HepG2 (cell line): ENCODE results near the gene GAPDH. TPM values are rescaled to one million over a fixed set of nuclear protein-coding genes. Genes with fewer than 3 reads are reported as not detected.

Experiments used
- CC2D1A ChIP-seq: sonication (generic); formaldehyde crosslinking; IDR thresholded peaks from 2 replicates; pipeline ENCODE4 v1.8.1; 2023; ENCODE audit warnings: mild to moderate bottlenecking, missing genetic modification reagents
- CREM ChIP-seq, 2 experiments: sonication (generic) in 1 of 2; formaldehyde crosslinking in 1 of 2; IDR thresholded peaks; 2 replicates each; pipeline versions ENCODE4 v1.4.0 to v1.6.1; 2016 to 2020; ENCODE audit warnings: antibody characterized with exemption in 1 of 2, mild to moderate bottlenecking in 1 of 2, missing genetic modification reagents in 1 of 2
- ERF ChIP-seq: IDR thresholded peaks from 2 replicates; pipeline ENCODE4 v1.6.1; 2018; ENCODE audit warnings: missing biosample characterization, missing genetic modification reagents
- MLLT10 ChIP-seq: sonication (generic); formaldehyde crosslinking; IDR thresholded peaks from 2 replicates; pipeline ENCODE4 v1.4.0; 2020; ENCODE audit warnings: missing genetic modification reagents
- NBN ChIP-seq: fragments of 450-650 bp; conservative IDR thresholded peaks from 2 replicates; pipeline ENCODE4 v1.6.1; 2017
- PAX8 ChIP-seq: sonication (generic); formaldehyde crosslinking; IDR thresholded peaks from 2 replicates; pipeline ENCODE4 v1.8.0; 2022; ENCODE audit warnings: mild to moderate bottlenecking, missing genetic modification reagents, borderline replicate concordance
- SATB2 ChIP-seq: sonication (generic); formaldehyde crosslinking; IDR thresholded peaks from 2 replicates; pipeline ENCODE4 v1.5.0; 2020; ENCODE audit warnings: missing genetic modification reagents
- SP1 ChIP-seq, 2 experiments: fragments of 450-650 bp in 1 of 2; sonication (generic) in 1 of 2; formaldehyde crosslinking in 1 of 2; IDR thresholded peaks; 2 replicates each; pipeline versions ENCODE4 v1.4.0 to v1.6.1; 2016 to 2020; ENCODE audit warnings: missing genetic modification reagents in 1 of 2
- SPEN ChIP-seq: sonication (generic); formaldehyde crosslinking; IDR thresholded peaks from 2 replicates; pipeline ENCODE4 v1.5.1; 2020; ENCODE audit warnings: low read depth, mild to moderate bottlenecking, missing genetic modification reagents
- TBP ChIP-seq: sonication (generic); formaldehyde crosslinking; IDR thresholded peaks from 2 replicates; pipeline ENCODE4 v1.5.0; 2020; ENCODE audit warnings: missing genetic modification reagents
- ZBTB4 ChIP-seq: sonication (generic); formaldehyde crosslinking; IDR thresholded peaks from 2 replicates; pipeline ENCODE4 v1.4.0; 2020; ENCODE audit warnings: missing genetic modification reagents, mild to moderate bottlenecking, borderline replicate concordance
- ZFX ChIP-seq: sonication (generic); formaldehyde crosslinking; IDR thresholded peaks from 2 replicates; pipeline ENCODE4 v1.4.0; 2020; ENCODE audit warnings: mild to moderate bottlenecking, low read depth, missing genetic modification reagents, moderate library complexity
- ZNF605 ChIP-seq: sonication (generic); formaldehyde crosslinking; IDR thresholded peaks from 2 replicates; pipeline ENCODE4 v1.8.0; 2022; ENCODE audit warnings: mild to moderate bottlenecking, missing genetic modification reagents
- polyA plus RNA-seq, 8 experiments: library from polyadenylated mRNA; depleted of rRNA in 3 of 8; stranded (reverse) in 7 of 8; unstranded in 1 of 8; fragments of >200 nt; fragmentation: Illumina TruSeq in 4 of 8; extraction: Trizol in 4 of 8; gene quantifications; 2 replicates each; pipeline versions ENCODE4 v1.2.1 to v1.2.3, GENCODE V29; 2011 to 2016; ENCODE audit warnings: low read depth in 4 of 8, missing spikeins in 1 of 8, mixed read lengths in 1 of 8; ENCODE audit not compliant: insufficient read depth in 1 of 8
- total RNA-seq, 5 experiments: library from RNA; depleted of rRNA; stranded (reverse); fragments of >200 nt; fragmentation: Illumina TruSeq; extraction: Trizol; gene quantifications; 2 replicates each; pipeline ENCODE4 v1.2.3, GENCODE V29; 2016; ENCODE audit warnings: low read depth in 1 of 5
- TF ChIP-seq, protein P1 (sequence below): sonication (generic); formaldehyde crosslinking; conservative IDR thresholded peaks from 2 replicates; pipeline ENCODE4 v1.8.0; 2022; ENCODE audit warnings: mild to moderate bottlenecking, moderate library complexity, missing genetic modification reagents
- TF ChIP-seq, protein P2 (sequence below): sonication (generic); formaldehyde crosslinking; IDR thresholded peaks from 2 replicates; pipeline ENCODE4 v1.4.0; 2020; ENCODE audit warnings: missing genetic modification reagents

Gene GAPDH
- total and polyA plus RNA-seq, 2 of the 13 experiments (the other 11 are each of a cell fraction or from before 2014, with no cell fraction given): 3,038 to 12,722 TPM

GRCh38 chr12:6538420-6539313 lies 4.3 kb downstream of the GAPDH start (continued):
- TF ChIP-seq, protein P1, sequence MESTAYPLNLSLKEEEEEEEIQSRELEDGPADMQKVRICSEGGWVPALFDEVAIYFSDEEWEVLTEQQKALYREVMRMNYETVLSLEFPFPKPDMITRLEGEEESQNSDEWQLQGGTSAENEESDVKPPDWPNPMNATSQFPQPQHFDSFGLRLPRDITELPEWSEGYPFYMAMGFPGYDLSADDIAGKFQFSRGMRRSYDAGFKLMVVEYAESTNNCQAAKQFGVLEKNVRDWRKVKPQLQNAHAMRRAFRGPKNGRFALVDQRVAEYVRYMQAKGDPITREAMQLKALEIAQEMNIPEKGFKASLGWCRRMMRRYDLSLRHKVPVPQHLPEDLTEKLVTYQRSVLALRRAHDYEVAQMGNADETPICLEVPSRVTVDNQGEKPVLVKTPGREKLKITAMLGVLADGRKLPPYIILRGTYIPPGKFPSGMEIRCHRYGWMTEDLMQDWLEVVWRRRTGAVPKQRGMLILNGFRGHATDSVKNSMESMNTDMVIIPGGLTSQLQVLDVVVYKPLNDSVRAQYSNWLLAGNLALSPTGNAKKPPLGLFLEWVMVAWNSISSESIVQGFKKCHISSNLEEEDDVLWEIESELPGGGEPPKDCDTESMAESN: no peak
- TF ChIP-seq SPEN (CRISPR knock-in tag) (no peak), ERF (peak; percentile 49; the same call in 1 of the 2 replicates), CREM (IDR thresholded peaks at IDR 0.05) (no peak), CREM (CRISPR knock-in tag; IDR thresholded peaks at IDR 0.05) (no peak), CC2D1A (no peak), NBN (no peak), ZBTB4 (CRISPR knock-in tag) (no peak), ZNF605 (CRISPR knock-in tag) (0 out of 2 replicates have a peak, but pooled peaks have one; percentile 50), ZFX (CRISPR knock-in tag) (peak; percentile 24; the same call in 1 of the 2 replicates), SP1 (IDR thresholded peaks at IDR 0.05) (no peak), SP1 (CRISPR knock-in tag; IDR thresholded peaks at IDR 0.05) (no peak), TBP (CRISPR knock-in tag) (no peak), MLLT10 (no peak), SATB2 (CRISPR knock-in tag) (no peak), PAX8 (CRISPR knock-in tag) (no peak)
- TF ChIP-seq, protein P2, sequence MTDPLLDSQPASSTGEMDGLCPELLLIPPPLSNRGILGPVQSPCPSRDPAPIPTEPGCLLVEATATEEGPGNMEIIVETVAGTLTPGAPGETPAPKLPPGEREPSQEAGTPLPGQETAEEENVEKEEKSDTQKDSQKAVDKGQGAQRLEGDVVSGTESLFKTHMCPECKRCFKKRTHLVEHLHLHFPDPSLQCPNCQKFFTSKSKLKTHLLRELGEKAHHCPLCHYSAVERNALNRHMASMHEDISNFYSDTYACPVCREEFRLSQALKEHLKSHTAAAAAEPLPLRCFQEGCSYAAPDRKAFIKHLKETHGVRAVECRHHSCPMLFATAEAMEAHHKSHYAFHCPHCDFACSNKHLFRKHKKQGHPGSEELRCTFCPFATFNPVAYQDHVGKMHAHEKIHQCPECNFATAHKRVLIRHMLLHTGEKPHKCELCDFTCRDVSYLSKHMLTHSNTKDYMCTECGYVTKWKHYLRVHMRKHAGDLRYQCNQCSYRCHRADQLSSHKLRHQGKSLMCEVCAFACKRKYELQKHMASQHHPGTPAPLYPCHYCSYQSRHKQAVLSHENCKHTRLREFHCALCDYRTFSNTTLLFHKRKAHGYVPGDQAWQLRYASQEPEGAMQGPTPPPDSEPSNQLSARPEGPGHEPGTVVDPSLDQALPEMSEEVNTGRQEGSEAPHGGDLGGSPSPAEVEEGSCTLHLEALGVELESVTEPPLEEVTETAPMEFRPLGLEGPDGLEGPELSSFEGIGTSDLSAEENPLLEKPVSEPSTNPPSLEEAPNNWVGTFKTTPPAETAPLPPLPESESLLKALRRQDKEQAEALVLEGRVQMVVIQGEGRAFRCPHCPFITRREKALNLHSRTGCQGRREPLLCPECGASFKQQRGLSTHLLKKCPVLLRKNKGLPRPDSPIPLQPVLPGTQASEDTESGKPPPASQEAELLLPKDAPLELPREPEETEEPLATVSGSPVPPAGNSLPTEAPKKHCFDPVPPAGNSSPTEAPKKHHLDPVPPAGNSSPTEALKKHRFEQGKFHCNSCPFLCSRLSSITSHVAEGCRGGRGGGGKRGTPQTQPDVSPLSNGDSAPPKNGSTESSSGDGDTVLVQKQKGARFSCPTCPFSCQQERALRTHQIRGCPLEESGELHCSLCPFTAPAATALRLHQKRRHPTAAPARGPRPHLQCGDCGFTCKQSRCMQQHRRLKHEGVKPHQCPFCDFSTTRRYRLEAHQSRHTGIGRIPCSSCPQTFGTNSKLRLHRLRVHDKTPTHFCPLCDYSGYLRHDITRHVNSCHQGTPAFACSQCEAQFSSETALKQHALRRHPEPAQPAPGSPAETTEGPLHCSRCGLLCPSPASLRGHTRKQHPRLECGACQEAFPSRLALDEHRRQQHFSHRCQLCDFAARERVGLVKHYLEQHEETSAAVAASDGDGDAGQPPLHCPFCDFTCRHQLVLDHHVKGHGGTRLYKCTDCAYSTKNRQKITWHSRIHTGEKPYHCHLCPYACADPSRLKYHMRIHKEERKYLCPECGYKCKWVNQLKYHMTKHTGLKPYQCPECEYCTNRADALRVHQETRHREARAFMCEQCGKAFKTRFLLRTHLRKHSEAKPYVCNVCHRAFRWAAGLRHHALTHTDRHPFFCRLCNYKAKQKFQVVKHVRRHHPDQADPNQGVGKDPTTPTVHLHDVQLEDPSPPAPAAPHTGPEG: no peak
